ENCODE measurements around the gene TOGARAM1. TPM values are rescaled to one million over a fixed set of nuclear protein-coding genes. Genes with fewer than 3 reads are reported as not detected.
A peak's percentile ranks its signal among the peaks of the same experiment; 100 is the strongest.

Gene TOGARAM1
- total RNA-seq, 1 experiment from 2014 or later = 6.4 TPM

DNA sequence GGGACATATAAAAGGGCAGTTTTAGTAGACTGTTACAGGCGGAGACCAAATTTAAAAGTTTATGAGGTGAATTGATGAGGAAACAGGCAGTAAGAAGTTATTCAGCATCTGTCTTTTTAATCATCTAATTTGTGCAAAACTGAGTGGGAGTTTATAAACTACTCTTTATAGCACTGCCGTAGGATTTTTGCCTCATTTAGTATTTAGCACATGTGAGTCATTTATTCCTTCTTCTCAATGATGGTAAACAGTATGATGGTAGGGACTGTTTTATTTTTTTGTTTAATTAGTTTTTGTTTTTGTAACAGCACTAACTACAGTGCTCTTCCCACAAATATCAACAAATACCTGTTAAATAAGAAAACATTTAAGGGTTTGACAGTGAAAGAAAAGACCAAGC, 20.6 kb downstream of the TOGARAM1 start:
- DNase-seq (ENCODE audit: low spot score) (no peak), ATAC-seq (no peak)
- Mint-ChIP-seq H3K4me3 (no peak overlapping the region), H3K9me3 (no peaks in the 10 kb centered on the region), H3K36me3 (no peaks in the 10 kb centered on the region), H3K27me3 (ENCODE audit: low read depth) (no peaks in the 10 kb centered on the region), H3K4me1 (peaks cover 5% of the 10 kb centered on the region; the same call in 1 of the 2 replicates), H3K27ac (peak overlapping the region; percentile 4; the same call in 1 of the 2 replicates)
- ChIA-PET POLR2A (no interaction called here), CTCF (interaction anchor here (1.2 kb wide), 1 partner anchor 14 kb away, joined by 3 read pairs; no protein-coding TSS in a partner anchor)
- TF ChIP-seq, protein P1, sequence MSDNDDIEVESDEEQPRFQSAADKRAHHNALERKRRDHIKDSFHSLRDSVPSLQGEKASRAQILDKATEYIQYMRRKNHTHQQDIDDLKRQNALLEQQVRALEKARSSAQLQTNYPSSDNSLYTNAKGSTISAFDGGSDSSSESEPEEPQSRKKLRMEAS (CRISPR knock-in tag; IDR thresholded peaks at IDR 0.05) = no peak
- TF ChIP-seq ZBTB21 (CRISPR knock-in tag; IDR thresholded peaks at IDR 0.05; ENCODE audit: borderline replicate concordance) (no peak), TCF7 (CRISPR knock-in tag; IDR thresholded peaks at IDR 0.05; ENCODE audit: low read depth) (no peak), JAZF1 (CRISPR knock-in tag; IDR thresholded peaks at IDR 0.05) (no peak), ZNF121 (CRISPR knock-in tag; IDR thresholded peaks at IDR 0.05) (no peak), KAT7 (CRISPR knock-in tag; IDR thresholded peaks at IDR 0.05; ENCODE audit: borderline replicate concordance) (no peak), GTF2I (CRISPR knock-in tag; conservative IDR thresholded peaks at IDR 0.05) (no peak), HMGA2 (CRISPR knock-in tag; IDR thresholded peaks at IDR 0.05) (no peak)
- TF ChIP-seq, protein P2, sequence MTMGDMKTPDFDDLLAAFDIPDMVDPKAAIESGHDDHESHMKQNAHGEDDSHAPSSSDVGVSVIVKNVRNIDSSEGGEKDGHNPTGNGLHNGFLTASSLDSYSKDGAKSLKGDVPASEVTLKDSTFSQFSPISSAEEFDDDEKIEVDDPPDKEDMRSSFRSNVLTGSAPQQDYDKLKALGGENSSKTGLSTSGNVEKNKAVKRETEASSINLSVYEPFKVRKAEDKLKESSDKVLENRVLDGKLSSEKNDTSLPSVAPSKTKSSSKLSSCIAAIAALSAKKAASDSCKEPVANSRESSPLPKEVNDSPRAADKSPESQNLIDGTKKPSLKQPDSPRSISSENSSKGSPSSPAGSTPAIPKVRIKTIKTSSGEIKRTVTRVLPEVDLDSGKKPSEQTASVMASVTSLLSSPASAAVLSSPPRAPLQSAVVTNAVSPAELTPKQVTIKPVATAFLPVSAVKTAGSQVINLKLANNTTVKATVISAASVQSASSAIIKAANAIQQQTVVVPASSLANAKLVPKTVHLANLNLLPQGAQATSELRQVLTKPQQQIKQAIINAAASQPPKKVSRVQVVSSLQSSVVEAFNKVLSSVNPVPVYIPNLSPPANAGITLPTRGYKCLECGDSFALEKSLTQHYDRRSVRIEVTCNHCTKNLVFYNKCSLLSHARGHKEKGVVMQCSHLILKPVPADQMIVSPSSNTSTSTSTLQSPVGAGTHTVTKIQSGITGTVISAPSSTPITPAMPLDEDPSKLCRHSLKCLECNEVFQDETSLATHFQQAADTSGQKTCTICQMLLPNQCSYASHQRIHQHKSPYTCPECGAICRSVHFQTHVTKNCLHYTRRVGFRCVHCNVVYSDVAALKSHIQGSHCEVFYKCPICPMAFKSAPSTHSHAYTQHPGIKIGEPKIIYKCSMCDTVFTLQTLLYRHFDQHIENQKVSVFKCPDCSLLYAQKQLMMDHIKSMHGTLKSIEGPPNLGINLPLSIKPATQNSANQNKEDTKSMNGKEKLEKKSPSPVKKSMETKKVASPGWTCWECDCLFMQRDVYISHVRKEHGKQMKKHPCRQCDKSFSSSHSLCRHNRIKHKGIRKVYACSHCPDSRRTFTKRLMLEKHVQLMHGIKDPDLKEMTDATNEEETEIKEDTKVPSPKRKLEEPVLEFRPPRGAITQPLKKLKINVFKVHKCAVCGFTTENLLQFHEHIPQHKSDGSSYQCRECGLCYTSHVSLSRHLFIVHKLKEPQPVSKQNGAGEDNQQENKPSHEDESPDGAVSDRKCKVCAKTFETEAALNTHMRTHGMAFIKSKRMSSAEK (CRISPR knock-in tag; IDR thresholded peaks at IDR 0.05; ENCODE audit: borderline replicate concordance) = no peak
- TF ChIP-seq, protein P3, sequence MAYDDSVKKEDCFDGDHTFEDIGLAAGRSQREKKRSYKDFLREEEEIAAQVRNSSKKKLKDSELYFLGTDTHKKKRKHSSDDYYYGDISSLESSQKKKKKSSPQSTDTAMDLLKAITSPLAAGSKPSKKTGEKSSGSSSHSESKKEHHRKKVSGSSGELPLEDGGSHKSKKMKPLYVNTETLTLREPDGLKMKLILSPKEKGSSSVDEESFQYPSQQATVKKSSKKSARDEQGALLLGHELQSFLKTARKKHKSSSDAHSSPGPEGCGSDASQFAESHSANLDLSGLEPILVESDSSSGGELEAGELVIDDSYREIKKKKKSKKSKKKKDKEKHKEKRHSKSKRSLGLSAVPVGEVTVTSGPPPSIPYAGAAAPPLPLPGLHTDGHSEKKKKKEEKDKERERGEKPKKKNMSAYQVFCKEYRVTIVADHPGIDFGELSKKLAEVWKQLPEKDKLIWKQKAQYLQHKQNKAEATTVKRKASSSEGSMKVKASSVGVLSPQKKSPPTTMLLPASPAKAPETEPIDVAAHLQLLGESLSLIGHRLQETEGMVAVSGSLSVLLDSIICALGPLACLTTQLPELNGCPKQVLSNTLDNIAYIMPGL (CRISPR knock-in tag; IDR thresholded peaks at IDR 0.05) = no peak
- TF ChIP-seq, protein P4, sequence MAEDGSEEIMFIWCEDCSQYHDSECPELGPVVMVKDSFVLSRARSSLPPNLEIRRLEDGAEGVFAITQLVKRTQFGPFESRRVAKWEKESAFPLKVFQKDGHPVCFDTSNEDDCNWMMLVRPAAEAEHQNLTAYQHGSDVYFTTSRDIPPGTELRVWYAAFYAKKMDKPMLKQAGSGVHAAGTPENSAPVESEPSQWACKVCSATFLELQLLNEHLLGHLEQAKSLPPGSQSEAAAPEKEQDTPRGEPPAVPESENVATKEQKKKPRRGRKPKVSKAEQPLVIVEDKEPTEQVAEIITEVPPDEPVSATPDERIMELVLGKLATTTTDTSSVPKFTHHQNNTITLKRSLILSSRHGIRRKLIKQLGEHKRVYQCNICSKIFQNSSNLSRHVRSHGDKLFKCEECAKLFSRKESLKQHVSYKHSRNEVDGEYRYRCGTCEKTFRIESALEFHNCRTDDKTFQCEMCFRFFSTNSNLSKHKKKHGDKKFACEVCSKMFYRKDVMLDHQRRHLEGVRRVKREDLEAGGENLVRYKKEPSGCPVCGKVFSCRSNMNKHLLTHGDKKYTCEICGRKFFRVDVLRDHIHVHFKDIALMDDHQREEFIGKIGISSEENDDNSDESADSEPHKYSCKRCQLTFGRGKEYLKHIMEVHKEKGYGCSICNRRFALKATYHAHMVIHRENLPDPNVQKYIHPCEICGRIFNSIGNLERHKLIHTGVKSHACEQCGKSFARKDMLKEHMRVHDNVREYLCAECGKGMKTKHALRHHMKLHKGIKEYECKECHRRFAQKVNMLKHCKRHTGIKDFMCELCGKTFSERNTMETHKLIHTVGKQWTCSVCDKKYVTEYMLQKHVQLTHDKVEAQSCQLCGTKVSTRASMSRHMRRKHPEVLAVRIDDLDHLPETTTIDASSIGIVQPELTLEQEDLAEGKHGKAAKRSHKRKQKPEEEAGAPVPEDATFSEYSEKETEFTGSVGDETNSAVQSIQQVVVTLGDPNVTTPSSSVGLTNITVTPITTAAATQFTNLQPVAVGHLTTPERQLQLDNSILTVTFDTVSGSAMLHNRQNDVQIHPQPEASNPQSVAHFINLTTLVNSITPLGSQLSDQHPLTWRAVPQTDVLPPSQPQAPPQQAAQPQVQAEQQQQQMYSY (CRISPR knock-in tag; IDR thresholded peaks at IDR 0.05) = no peak
- TF ChIP-seq, protein P5, sequence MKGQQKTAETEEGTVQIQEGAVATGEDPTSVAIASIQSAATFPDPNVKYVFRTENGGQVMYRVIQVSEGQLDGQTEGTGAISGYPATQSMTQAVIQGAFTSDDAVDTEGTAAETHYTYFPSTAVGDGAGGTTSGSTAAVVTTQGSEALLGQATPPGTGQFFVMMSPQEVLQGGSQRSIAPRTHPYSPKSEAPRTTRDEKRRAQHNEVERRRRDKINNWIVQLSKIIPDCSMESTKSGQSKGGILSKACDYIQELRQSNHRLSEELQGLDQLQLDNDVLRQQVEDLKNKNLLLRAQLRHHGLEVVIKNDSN (CRISPR knock-in tag; IDR thresholded peaks at IDR 0.05) = no peak

DNA sequence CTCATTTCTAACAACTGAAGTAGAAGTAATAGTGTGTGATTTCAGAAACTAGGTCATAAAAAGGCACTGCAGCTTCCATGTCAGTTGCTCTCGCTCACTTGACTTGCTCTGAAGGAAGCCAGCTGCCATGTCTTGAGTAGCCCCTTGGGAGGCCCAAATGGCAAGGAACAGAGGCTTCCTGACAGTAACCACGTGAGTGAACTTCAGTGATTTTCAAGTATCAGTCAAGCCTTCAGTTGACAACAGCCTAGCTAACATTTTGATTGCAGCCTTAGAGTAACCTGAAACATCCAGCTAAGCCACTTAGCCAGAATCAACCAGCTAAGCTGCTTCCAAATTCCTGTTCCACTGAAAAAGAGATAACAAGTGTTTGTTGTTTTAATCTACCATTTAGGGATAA, 26.7 kb downstream of the TOGARAM1 start:
- Mint-ChIP-seq H3K27me3 (ENCODE audit: low read depth) (no peaks in the 10 kb centered on the region), H3K4me1 (no peaks in the 10 kb centered on the region), H3K4me3 (no peak overlapping the region), H3K9me3 (no peaks in the 10 kb centered on the region), H3K27ac (0 out of 2 replicates have a peak overlapping the region, but pooled peaks have one; percentile 40), H3K36me3 (no peaks in the 10 kb centered on the region)
- ATAC-seq = no peak
- ChIA-PET POLR2A (no interaction called here), CTCF (no interaction called here)
- TF ChIP-seq CREM (CRISPR knock-in tag; IDR thresholded peaks at IDR 0.05) (no peak), JAZF1 (CRISPR knock-in tag; IDR thresholded peaks at IDR 0.05) (no peak), ESRRA (CRISPR knock-in tag; IDR thresholded peaks at IDR 0.05; ENCODE audit: borderline replicate concordance) (no peak)
- TF ChIP-seq, protein P6, sequence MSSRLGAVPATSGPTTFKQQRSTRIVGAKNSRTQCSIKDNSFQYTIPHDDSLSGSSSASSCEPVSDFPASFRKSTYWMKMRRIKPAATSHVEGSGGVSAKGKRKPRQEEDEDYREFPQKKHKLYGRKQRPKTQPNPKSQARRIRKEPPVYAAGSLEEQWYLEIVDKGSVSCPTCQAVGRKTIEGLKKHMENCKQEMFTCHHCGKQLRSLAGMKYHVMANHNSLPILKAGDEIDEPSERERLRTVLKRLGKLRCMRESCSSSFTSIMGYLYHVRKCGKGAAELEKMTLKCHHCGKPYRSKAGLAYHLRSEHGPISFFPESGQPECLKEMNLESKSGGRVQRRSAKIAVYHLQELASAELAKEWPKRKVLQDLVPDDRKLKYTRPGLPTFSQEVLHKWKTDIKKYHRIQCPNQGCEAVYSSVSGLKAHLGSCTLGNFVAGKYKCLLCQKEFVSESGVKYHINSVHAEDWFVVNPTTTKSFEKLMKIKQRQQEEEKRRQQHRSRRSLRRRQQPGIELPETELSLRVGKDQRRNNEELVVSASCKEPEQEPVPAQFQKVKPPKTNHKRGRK (CRISPR knock-in tag; IDR thresholded peaks at IDR 0.05; ENCODE audit: borderline replicate concordance) = no peak
- TF ChIP-seq, protein P7, sequence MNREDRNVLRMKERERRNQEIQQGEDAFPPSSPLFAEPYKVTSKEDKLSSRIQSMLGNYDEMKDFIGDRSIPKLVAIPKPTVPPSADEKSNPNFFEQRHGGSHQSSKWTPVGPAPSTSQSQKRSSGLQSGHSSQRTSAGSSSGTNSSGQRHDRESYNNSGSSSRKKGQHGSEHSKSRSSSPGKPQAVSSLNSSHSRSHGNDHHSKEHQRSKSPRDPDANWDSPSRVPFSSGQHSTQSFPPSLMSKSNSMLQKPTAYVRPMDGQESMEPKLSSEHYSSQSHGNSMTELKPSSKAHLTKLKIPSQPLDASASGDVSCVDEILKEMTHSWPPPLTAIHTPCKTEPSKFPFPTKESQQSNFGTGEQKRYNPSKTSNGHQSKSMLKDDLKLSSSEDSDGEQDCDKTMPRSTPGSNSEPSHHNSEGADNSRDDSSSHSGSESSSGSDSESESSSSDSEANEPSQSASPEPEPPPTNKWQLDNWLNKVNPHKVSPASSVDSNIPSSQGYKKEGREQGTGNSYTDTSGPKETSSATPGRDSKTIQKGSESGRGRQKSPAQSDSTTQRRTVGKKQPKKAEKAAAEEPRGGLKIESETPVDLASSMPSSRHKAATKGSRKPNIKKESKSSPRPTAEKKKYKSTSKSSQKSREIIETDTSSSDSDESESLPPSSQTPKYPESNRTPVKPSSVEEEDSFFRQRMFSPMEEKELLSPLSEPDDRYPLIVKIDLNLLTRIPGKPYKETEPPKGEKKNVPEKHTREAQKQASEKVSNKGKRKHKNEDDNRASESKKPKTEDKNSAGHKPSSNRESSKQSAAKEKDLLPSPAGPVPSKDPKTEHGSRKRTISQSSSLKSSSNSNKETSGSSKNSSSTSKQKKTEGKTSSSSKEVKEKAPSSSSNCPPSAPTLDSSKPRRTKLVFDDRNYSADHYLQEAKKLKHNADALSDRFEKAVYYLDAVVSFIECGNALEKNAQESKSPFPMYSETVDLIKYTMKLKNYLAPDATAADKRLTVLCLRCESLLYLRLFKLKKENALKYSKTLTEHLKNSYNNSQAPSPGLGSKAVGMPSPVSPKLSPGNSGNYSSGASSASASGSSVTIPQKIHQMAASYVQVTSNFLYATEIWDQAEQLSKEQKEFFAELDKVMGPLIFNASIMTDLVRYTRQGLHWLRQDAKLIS (CRISPR knock-in tag; IDR thresholded peaks at IDR 0.05; ENCODE audit: borderline replicate concordance) = no peak
- no peak for DNase-seq (ENCODE audit: low spot score)

Measured in WTC11 (cell line).